CD4-positive, alpha-beta T cell treated with Interferon gamma for 1 hour (primary cell): ENCODE data around the gene NUDT1.
"Not testable (repeated sequence)": the region's sequence is repeated elsewhere in the genome, so short reads cannot be mapped to it uniquely, and the experiment has no call there.

ENCODE experiments used
- DNase-seq: peaks from one replicate; pipeline ENCODE4 v3.0.0-alpha.2; 2020

Gene NUDT1

GRCh38 chr7:2251381-2251780 is 9.4 kb downstream of the NUDT1 start:
- no peak for DNase-seq

- no peak for DNase-seq
Measured at GRCh38 chr7:2251841-2252771, 10.1 kb downstream of the NUDT1 start.

- DNase-seq, result no peak
Measured at GRCh38 chr7:2253021-2253420, 11.0 kb downstream of the NUDT1 start.

- no peak for DNase-seq
Measured at GRCh38 chr7:2253525-2254244, 11.7 kb downstream of the NUDT1 start.

- DNase-seq, result no peak
Measured at GRCh38 chr7:2254429-2255144, 12.6 kb downstream of the NUDT1 start.

- no peak for DNase-seq
Measured at GRCh38 chr7:2255145-2256139, 13.4 kb downstream of the NUDT1 start.

GRCh38 chr7:2256306-2257045 is 14.4 kb downstream of the NUDT1 start:
- no peak for DNase-seq

GRCh38 chr7:2257046-2257551 is 15.1 kb downstream of the NUDT1 start:
- no peak for DNase-seq

- DNase-seq, result no peak
Measured at GRCh38 chr7:2257651-2258050, 15.6 kb downstream of the NUDT1 start.

- DNase-seq, result peak; percentile 55
Measured at GRCh38 chr7:2258661-2259365, 16.8 kb downstream of the NUDT1 start.

- no peak for DNase-seq
Measured at GRCh38 chr7:2259480-2259879, 17.5 kb downstream of the NUDT1 start.

- DNase-seq, result no peak
Measured at GRCh38 chr7:2260820-2261219, 18.8 kb downstream of the NUDT1 start.

GRCh38 chr7:2261611-2262010 is 19.6 kb downstream of the NUDT1 start:
- peak; percentile 70 for DNase-seq

GRCh38 chr7:2263176-2263575 is 21.1 kb downstream of the NUDT1 start:
- no peak for DNase-seq

- no peak for DNase-seq
Measured at GRCh38 chr7:2264158-2264557, 22.1 kb downstream of the NUDT1 start.

GRCh38 chr7:2266911-2267310 is 24.9 kb downstream of the NUDT1 start:
- DNase-seq, result no peak

- not testable (repeated sequence) for DNase-seq
Measured at GRCh38 chr7:2269089-2269990, 27.3 kb downstream of the NUDT1 start.

GRCh38 chr7:2269991-2270460 is 28.0 kb downstream of the NUDT1 start:
- no peak for DNase-seq

GRCh38 chr7:2270495-2270894 is 28.5 kb downstream of the NUDT1 start:
- no peak for DNase-seq
